Cerebellar nuclear complex (tissue), 1 donor: Measurements from ENCODE around the gene PLOD3.
"Not testable (repeated sequence)": the region's sequence is repeated elsewhere in the genome, so short reads cannot be mapped to it uniquely, and the experiment has no call there.

Source experiments
- DNase-seq, 2 experiments: peaks; one replicate each; lab custom pipeline; 2025; lab: John Stamatoyannopoulos, UW

Gene PLOD3, protein sequence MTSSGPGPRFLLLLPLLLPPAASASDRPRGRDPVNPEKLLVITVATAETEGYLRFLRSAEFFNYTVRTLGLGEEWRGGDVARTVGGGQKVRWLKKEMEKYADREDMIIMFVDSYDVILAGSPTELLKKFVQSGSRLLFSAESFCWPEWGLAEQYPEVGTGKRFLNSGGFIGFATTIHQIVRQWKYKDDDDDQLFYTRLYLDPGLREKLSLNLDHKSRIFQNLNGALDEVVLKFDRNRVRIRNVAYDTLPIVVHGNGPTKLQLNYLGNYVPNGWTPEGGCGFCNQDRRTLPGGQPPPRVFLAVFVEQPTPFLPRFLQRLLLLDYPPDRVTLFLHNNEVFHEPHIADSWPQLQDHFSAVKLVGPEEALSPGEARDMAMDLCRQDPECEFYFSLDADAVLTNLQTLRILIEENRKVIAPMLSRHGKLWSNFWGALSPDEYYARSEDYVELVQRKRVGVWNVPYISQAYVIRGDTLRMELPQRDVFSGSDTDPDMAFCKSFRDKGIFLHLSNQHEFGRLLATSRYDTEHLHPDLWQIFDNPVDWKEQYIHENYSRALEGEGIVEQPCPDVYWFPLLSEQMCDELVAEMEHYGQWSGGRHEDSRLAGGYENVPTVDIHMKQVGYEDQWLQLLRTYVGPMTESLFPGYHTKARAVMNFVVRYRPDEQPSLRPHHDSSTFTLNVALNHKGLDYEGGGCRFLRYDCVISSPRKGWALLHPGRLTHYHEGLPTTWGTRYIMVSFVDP

GRCh38 chr7:101217388-101218235 is at the start of gene PLOD3, which contains the start of gene ZNHIT1:
Gene PLOD3, minus strand, starts transcription at chr7:101217581. Its CDS starts 307 bp downstream, at chr7:101217274.
Gene ZNHIT1, plus strand, starts transcription at chr7:101218165. Its CDS starts 31 bp downstream, at chr7:101218196.
- DNase-seq, result peak; percentile 56 to 90

GRCh38 chr7:101265622-101266516 is 48.5 kb upstream of the PLOD3 start:
- no peak for DNase-seq

DNA sequence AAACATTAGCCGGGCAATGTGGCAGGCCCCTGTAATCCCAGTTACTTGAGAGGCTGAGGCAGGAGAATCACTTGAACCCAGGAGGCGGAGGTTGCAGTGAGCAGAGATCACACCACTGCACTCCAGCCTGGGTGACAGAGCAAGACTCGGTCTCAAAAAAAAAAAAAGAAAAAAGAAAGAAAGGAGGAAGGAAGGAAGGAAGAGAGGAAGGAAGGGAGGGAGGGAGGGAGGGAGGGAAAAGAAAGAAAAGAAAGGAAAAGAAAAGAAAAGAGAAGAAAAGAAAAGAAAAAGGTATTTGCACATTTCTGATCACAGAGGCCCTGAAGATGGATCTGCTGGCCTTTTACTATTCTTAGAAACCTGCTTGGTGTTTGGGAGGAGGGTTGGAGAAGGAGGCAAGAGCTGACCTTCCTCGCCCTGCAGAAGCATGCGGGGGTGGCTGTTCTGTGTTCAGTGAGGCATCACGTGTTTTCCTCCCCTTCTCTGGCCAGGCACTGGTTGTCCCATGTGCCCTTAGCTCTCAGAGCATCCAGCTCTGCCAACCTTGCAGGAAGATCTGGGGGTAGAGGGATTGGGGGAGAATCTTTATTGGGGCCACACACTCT is 46.8 kb upstream of the PLOD3 start:
- not testable (repeated sequence) for DNase-seq

DNA sequence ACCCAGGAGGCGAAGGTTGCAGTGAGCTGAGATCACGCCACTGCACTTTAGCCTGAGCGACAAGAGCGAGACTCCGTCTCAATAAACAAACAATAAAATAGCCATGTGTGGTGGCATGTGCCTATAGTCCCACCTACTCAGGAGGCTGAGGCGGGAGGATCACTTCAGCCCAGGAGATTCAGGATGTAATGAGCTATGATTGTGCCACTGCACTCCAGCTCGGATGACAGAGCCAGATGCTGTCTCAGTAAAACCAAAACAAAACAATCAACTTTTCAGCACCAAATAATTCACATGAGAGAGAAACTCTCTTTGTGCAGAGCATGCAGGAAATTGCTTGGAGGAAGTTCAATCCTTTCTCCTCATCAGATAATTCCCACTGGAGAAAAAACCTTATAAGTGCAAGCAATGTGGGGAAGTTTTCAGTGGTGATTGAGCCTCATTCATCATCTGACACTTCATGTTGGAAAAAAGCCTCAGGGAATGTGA is 40.9 kb upstream of the PLOD3 start:
- no peak for DNase-seq

DNA sequence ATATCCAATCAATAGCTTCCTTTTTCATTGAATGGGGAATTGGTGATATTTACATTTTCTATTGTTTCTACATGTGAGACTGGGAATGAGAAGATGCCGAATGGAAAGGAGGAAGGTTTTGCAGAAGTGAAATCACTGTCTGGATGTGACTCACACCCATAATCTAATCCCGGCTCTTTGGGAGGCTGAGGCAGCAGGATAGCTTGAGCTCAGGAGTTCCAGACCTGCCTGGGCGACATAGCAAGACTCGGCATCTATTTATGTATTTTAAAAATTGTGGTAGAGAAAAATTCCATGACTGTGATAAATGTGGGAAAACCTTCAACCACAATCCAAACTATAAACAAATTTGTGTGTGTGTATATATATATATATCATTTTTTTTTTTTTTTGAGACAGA is 38.4 kb upstream of the PLOD3 start:
- no peak for DNase-seq

GRCh38 chr7:101253199-101253598 is 35.8 kb upstream of the PLOD3 start:
- not testable (repeated sequence) for DNase-seq

- DNase-seq, result peak; percentile 11 to 90
These were observed 34.7 kb upstream of the PLOD3 start for GRCh38 chr7:101251871-101252659.

- DNase-seq, result no peak
These were observed 32.9 kb upstream of the PLOD3 start for GRCh38 chr7:101250324-101250723.

DNA sequence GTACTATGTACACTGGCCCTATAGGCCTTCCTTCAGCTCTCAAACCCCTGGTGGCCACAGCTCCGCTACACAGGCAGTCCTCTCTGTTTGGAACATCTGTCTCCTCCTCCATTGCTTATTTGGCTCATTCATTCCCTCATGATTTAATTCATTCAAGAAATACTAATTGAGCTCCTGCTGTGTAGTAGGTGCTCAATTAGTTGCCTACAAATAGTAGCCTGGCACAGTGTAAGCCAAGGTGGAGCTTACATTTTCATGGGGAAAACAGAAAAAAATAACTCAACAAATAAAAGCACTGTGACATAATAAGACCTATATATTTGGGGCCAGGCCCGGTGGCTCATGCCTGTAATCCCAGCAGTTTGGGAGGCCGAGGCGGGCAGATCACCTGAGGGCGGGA is 30.9 kb upstream of the PLOD3 start:
- DNase-seq, result no peak

DNA sequence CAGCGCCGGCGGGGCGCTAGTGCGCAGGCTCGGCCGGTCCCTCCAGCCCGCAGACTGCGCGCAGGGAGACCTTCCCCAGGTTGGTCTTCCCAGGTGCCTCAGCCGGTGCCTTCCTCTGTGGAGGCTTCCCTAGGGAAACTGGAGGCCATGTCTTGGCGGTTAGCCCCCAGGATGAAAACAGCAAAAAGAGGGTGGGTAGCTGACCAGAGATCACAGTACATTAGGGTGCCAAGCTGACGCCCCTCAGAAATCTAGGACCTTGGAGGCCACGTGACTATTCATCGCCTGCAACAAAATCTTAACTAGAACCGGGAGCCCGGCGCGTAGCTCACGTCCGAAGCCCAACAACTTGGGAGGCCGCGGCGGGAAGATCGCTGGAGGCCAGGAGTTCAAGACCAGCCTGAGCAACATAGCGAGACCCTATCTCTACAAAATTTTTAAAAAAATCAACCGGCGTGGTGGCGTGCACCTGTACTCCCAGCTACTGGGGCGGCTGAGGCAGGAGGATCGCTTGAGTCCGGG is 27.8 kb upstream of the PLOD3 start:
- no peak for DNase-seq

- DNase-seq, result peak; percentile 66 to 72
These were observed 27.2 kb upstream of the PLOD3 start, which contains the start of gene FIS1 for GRCh38 chr7:101244375-101245146. Gene FIS1, minus strand, starts transcription at chr7:101245081. Its CDS starts 77 bp downstream, at chr7:101245004.

GRCh38 chr7:101243646-101244374 is 26.4 kb upstream of the PLOD3 start:
- peak in 1 of 2 experiments; percentile 17 for DNase-seq

DNA sequence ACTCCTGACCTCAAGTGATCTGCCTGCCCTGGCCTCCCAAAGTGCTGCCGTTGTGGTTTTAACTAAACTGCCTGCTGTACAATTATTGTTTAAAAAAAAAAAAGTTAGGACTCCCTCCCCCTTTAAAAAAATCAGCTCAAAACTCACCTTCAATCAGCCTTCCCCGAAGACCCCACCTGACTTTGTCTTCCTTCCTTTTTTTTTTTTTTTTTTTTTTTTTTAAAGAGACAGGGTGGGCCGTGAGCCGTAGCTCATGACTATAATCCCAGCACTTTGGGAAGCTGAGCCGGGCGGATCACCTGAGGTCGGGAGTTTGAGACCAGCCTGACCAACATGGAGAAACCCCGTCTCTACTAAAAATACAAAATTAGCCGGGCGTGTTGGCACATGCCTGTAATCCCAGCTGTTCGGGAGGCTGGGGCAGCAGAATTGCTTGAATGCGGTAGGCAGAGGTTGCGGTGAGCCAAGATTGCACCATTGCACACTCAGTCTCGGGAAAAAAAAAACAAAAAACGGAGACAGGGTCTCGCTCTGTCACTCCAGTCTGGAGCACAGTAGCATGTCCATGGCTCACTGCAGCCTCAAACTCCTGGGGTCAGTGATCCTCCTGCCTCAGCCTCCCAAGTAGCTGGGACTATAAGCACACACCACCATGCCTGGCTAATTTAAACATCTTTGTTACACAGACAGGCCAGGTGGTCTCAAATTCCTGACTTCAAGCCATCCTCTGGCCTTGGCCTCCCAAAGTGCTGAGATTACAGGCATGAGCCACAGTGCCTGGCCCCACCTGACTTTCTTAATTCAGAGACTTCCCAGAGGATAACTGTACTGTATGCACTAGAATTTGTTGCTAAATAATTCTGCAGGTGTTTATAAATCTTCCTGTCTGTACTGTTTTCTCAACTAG is 24.3 kb upstream of the PLOD3 start:
- DNase-seq, result no peak

DNA sequence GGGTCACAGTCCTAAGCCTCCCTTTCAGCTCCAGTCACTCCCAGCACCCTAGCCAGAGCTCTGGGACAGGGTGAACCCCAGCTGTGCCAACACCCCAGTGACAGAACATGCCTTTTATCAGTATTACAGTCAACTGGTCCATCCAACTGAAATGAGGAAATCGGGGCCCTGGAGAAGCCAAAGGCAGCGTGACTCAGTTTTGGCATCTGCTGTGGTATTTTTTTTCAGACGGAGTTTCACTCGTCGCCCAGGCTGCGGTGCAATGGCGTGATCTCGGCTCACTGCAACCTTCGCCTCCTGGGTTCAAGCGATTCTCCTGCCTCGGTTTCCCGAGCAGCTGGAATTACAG is 23.6 kb upstream of the PLOD3 start:
- DNase-seq, result no peak

- no peak for DNase-seq
These were observed 23.0 kb upstream of the PLOD3 start for GRCh38 chr7:101240226-101241014.

DNA sequence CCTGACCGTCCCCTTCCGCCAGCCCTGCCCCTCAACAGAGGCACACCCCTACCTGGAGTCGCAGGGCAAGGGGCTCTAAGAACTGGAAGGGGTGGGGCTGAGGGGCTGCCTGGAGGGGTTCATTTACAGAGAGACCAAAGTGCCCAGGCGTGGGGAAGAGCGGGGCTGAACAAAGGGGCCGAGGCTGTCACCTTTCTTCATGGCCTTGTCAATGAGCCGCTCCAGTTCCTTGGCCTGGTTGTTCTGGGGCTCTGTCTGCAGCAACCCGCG is 22.5 kb upstream of the PLOD3 start:
- no peak for DNase-seq
